Natural killer cell (primary cell): ENCODE measurements around the gene ZNF526. TPM values are rescaled to one million over a fixed set of nuclear protein-coding genes. Genes with fewer than 3 reads are reported as not detected.

ENCODE experiments used
- ATAC-seq, 3 donors: fragments of 150-1000 bp in 2 of 3; fragments of 200-7000 bp in 1 of 3; cut with Tn5 transposase; 1 replicate in 1 of 3; 2 replicates in 2 of 3; pipeline ENCODE4 v1.10.0; 2021; ENCODE audit warnings: mild to moderate bottlenecking in 2 of 3, moderate library complexity in 2 of 3
- DNase-seq, 2 donors: peaks; one replicate each; pipeline versions ENCODE4 v3.0.0 to v3.0.0-alpha.2; 2013 to 2021; ENCODE audit warnings: mixed read lengths in 1 of 2
- H3K27ac ChIP-seq: one replicate; pipeline ENCODE4 v1.5.1; 2013; ENCODE audit warnings: mild to moderate bottlenecking, low read length
- H3K27me3 ChIP-seq: one replicate; pipeline ENCODE4 v1.6.1; 2013; ENCODE audit warnings: low read length; ENCODE audit not compliant: control insufficient read depth, insufficient read depth
- H3K36me3 ChIP-seq: one replicate; pipeline ENCODE4 v1.6.1; 2013; ENCODE audit warnings: low read length; ENCODE audit not compliant: control insufficient read depth, insufficient read depth
- H3K4me1 ChIP-seq: one replicate; pipeline ENCODE4 v1.6.1; 2013; ENCODE audit warnings: low read length; ENCODE audit not compliant: control insufficient read depth, insufficient read depth
- H3K4me3 ChIP-seq: one replicate; pipeline ENCODE4 v1.5.1; 2013; ENCODE audit warnings: low read length
- H3K9me3 ChIP-seq: one replicate; pipeline ENCODE4 v1.6.1; 2013; ENCODE audit warnings: low read length; ENCODE audit not compliant: control insufficient read depth, insufficient read depth
- H3K27ac Mint-ChIP-seq, 2 donors: one replicate each; pipeline ENCODE4 v1.8.0; 2022; ENCODE audit warnings: mild to moderate bottlenecking in 2 of 2, mixed read lengths in 2 of 2, moderate library complexity in 1 of 2
- H3K27me3 Mint-ChIP-seq, 2 donors: one replicate each; pipeline ENCODE4 v1.8.0; 2022; ENCODE audit warnings: low read depth in 2 of 2, mixed read lengths in 2 of 2
- H3K36me3 Mint-ChIP-seq: one replicate; pipeline ENCODE4 v1.8.0; 2022; ENCODE audit warnings: mixed read lengths
- H3K4me1 Mint-ChIP-seq, 2 donors: one replicate each; pipeline ENCODE4 v1.8.0; 2022; ENCODE audit warnings: mixed read lengths in 2 of 2
- H3K4me3 Mint-ChIP-seq: one replicate; pipeline ENCODE4 v1.8.0; 2022; ENCODE audit warnings: mild to moderate bottlenecking, moderate library complexity, mixed read lengths
- H3K9me3 Mint-ChIP-seq, 2 donors: one replicate each; pipeline ENCODE4 v1.8.0; 2022; ENCODE audit warnings: mixed read lengths in 2 of 2
- CTCF ChIP-seq: fragments of 200-600 bp; IDR thresholded peaks from one replicate; pipeline ENCODE4 v1.8.0; 2022; ENCODE audit warnings: antibody characterized with exemption
- WGBS: methylation state at CpG from one replicate; pipeline ENCODE4 v1.1.7; 2013; ENCODE audit warnings: missing lambda C conversion rate; ENCODE audit not compliant: insufficient coverage; 5-methylcytosine and 5-hydroxymethylcytosine counted together
- intact Hi-C: fragments of 100-400 bp; cut with micrococcal nuclease; formaldehyde crosslinking; loops from one replicate; pipeline ENCODE4 v1.14.2; 2022
- total RNA-seq, 4 donors: library from RNA; stranded (reverse); fragments of 120-200 nt in 1 of 4; gene quantifications; one replicate each; pipeline versions ENCODE4 v1.2.3 to v1.2.4, GENCODE V29; 2013 to 2022

ZNF526 gene
- total RNA-seq, 3 donors from 2014 or later (not counting 1 experiment from before 2014, with no cell fraction given), result 8.8 to 10.6 (median 10.2) TPM

- DNase-seq (no peak), ATAC-seq (no peak)
- H3K9me3 ChIP-seq, result no peaks in the 10 kb centered on the region
- no peak overlapping the region for H3K4me3 ChIP-seq
- TF ChIP-seq CTCF, result no peak
- H3K36me3 ChIP-seq, result peaks cover 5% of the 10 kb centered on the region
- H3K27me3 Mint-ChIP-seq, result no peaks in the 10 kb centered on the region
- WGBS, result 91% methylated on average over 15 of the region's 15 CpGs
- no peak overlapping the region for H3K27ac ChIP-seq
- H3K4me1 ChIP-seq, result peaks cover 28% of the 10 kb centered on the region
- H3K27me3 ChIP-seq, result no peaks in the 10 kb centered on the region
- intact Hi-C loops, result no loop called here
- no peaks in the 10 kb centered on the region for H3K36me3 Mint-ChIP-seq
- H3K27ac Mint-ChIP-seq, result peak overlapping the region in 1 of 2 donors; percentile 95
- H3K9me3 Mint-ChIP-seq, result no peaks in the 10 kb centered on the region
- peak overlapping the region; percentile 6 for H3K4me3 Mint-ChIP-seq
- H3K4me1 Mint-ChIP-seq, result peaks cover 12 to 35% of the 10 kb centered on the region in 2 donors
These were observed 30.1 kb downstream of the ZNF526 start for GRCh38 chr19:42250183-42250665.

DNA sequence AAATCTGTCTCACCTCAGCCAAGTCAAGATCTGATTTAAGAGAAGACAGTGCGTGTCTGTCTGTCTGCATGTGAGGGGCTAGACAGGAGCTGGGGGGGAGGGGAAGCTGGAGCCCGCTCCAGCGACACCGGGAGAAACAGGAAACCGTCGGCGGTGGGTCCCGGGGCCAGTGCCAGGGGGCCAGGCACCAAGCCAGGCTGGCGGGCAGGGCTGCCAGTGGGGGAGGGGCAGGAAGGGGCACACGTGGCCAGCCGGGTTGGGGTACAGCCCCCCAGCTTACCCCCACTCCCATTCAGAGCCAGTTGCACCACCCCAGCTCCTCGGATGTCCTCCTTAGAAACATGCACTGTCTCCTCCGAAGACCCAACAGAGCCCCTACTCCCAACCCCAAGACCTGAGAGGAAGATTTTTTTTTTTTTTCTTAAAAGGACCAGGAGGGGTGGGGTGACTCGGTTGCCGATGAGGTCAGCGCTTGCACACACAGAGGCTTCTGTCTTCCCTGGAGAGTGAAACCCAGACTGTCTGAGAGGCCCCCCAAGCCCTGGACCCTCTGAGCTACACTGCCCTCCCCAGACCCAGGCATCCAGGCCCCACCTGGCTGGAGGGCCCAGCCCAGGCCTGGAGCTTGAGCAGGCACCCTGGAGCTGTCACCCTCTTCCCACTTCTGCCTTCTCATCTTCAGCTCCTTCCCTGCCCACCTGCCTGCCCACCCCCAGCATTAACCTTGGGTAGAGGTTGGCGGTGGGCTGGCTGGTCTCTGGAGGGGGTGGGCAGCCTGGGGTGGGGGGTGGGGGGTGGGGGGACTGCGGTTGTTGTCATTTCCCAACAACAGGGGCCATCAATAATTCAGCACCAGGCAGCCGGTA is 30.8 kb downstream of the ZNF526 start:
- Histone ChIP-seq H3K27ac (no peak overlapping the region), H3K27me3 (no peaks in the 10 kb centered on the region), H3K36me3 (peaks cover 5% of the 10 kb centered on the region), H3K9me3 (no peaks in the 10 kb centered on the region), H3K4me3 (no peak overlapping the region), H3K4me1 (peaks cover 35% of the 10 kb centered on the region)
- H3K36me3 Mint-ChIP-seq, result no peaks in the 10 kb centered on the region
- TF ChIP-seq CTCF, result no peak
- H3K4me3 Mint-ChIP-seq, result peak overlapping the region; percentile 6
- DNase-seq, result peak in 1 of 2 donors; percentile 45
- WGBS, result 21% methylated on average over 15 of the region's 19 CpGs
- H3K27me3 Mint-ChIP-seq, result no peaks in the 10 kb centered on the region
- no peaks in the 10 kb centered on the region for H3K9me3 Mint-ChIP-seq
- ATAC-seq, result no peak
- intact Hi-C loops, result no loop called here
- peaks cover 15 to 37% of the 10 kb centered on the region in 2 donors for H3K4me1 Mint-ChIP-seq
- H3K27ac Mint-ChIP-seq, result peak overlapping the region in 1 of 2 donors; percentile 95

DNA sequence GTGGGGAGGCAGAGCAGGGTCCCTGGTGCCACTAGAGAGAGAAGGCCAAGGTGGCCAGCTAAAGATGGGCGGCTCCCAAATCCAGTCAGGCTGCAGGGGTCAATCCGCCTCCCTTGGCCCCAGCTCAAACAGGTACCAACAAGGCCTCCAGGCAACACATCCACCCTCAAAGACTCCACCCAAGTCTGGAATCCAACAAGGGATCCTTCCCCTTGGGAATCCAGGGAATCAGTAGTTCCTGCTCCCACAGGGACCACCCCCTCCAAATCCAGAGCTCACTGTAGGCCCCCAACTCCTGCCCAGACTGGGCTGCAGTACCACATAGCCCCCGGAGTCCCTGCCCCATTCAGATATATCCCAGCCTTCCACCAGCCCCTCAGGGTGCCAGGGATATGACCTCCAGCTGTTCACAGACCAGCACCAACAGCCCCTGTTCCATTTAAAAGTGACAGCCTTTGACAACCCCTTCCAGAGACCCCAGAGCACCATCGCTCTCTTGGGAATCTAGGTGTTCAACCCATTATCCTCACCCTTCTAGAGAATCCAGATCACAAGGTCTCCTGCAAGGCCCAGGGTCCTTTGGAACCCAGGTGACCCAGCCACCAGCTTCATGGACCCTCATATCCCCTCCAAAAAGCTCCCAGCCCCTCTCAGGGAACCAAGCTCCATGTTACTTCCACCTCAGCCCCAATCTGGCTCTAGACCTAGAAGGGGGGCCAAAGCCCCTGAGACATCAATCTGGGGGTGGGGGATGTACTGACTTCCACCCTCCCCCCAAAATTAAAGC is 31.7 kb downstream of the ZNF526 start:
- WGBS, result 93% methylated on average over 4 of the region's 4 CpGs
- Histone ChIP-seq H3K4me3 (no peak overlapping the region), H3K9me3 (no peaks in the 10 kb centered on the region)

More for the DNA sequence above, 31.7 kb downstream of the ZNF526 start:
- Histone ChIP-seq H3K4me1 (peaks cover 40% of the 10 kb centered on the region), H3K27ac (no peak overlapping the region), H3K27me3 (no peaks in the 10 kb centered on the region), H3K36me3 (peaks cover 5% of the 10 kb centered on the region)
- Mint-ChIP-seq H3K27me3 (no peaks in the 10 kb centered on the region), H3K9me3 (no peaks in the 10 kb centered on the region), H3K36me3 (no peaks in the 10 kb centered on the region), H3K4me3 (peak overlapping the region; percentile 96), H3K4me1 (peaks cover 17 to 45% of the 10 kb centered on the region in 2 donors), H3K27ac (peak overlapping the region; percentile 83 to 95)
- ATAC-seq (no peak), DNase-seq (no peak)
- intact Hi-C loops, result no loop called here
- TF ChIP-seq CTCF, result no peak
